Lower leg skin (tissue), 4 donors: ENCODE data around the gene LIG4. TPM values are rescaled to one million over a fixed set of nuclear protein-coding genes. Genes with fewer than 3 reads are reported as not detected.

Source experiments
- DNase-seq, 2 donors: peaks; one replicate each; pipeline ENCODE4 v3.0.0-alpha.2; 2019; ENCODE audit warnings: low spot score in 2 of 2
- H3K4me3 ChIP-seq: fragments of 200-600 bp; sonication (generic); 2 replicates; pipeline ENCODE4 v1.5.1; 2017; ENCODE audit warnings: mild to moderate bottlenecking, low read depth; ENCODE audit not compliant: poor library complexity, severe bottlenecking
- POLR2A ChIP-seq, 2 donors: fragments of 450-650 bp; IDR thresholded peaks; one replicate each; pipeline ENCODE4 v1.6.1; 2016 to 2017; ENCODE audit warnings: antibody characterized with exemption in 2 of 2, mild to moderate bottlenecking in 1 of 2, moderate library complexity in 1 of 2
- WGBS, 2 donors: methylation state at CpG; one replicate each; pipeline ENCODE4 v1.1.5; 2018; 5-methylcytosine and 5-hydroxymethylcytosine counted together
- intact Hi-C: fragments of 100-400 bp; cut with DNase I; formaldehyde crosslinking; loops from one replicate; pipeline ENCODE4 v1.15.0; 2023; ENCODE audit warnings: low total_unique reads
- total RNA-seq, 4 donors: library from RNA; depleted of rRNA; stranded (reverse); fragments of >200 nt; gene quantifications; one replicate each; pipeline ENCODE4 v1.1.0, GENCODE V29; 2016
- TF ChIP-seq, protein P1 (sequence below), 3 donors: fragments of 450-650 bp; IDR thresholded peaks; one replicate each; pipeline ENCODE4 v1.5.1; 2016; ENCODE audit warnings: antibody characterized with exemption in 3 of 3, mild to moderate bottlenecking in 3 of 3, moderate library complexity in 2 of 3

Gene LIG4
- total RNA-seq, 4 donors from 2014 or later, result 3.9 to 6.7 (median 5.7) TPM

DNA sequence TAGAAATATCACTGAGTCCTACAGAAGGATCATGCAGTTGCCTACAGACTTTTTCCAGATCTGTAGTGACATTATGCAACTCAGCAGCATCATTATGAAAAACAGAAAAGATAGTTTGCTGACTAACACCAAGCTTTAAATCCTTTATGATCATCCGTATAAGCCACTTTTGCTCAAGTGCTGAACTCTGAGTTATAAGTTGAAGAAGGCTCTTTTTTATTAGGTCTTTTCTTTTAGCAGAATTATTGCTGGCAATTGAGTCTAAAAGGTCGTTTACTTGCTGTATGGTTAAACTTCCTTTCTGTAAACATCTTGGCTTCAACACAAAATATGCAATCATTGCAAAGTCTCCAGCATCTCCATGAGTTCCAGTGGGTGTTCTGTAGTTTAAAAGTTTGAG, 4.8 kb downstream of the LIG4 start:
- TF ChIP-seq, protein P1, sequence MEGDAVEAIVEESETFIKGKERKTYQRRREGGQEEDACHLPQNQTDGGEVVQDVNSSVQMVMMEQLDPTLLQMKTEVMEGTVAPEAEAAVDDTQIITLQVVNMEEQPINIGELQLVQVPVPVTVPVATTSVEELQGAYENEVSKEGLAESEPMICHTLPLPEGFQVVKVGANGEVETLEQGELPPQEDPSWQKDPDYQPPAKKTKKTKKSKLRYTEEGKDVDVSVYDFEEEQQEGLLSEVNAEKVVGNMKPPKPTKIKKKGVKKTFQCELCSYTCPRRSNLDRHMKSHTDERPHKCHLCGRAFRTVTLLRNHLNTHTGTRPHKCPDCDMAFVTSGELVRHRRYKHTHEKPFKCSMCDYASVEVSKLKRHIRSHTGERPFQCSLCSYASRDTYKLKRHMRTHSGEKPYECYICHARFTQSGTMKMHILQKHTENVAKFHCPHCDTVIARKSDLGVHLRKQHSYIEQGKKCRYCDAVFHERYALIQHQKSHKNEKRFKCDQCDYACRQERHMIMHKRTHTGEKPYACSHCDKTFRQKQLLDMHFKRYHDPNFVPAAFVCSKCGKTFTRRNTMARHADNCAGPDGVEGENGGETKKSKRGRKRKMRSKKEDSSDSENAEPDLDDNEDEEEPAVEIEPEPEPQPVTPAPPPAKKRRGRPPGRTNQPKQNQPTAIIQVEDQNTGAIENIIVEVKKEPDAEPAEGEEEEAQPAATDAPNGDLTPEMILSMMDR (IDR thresholded peaks at IDR 0.05), result no peak
- TF ChIP-seq POLR2A (IDR thresholded peaks at IDR 0.05), result no peak
- intact Hi-C loops, result no loop called here
- no peak overlapping the region for H3K4me3 ChIP-seq
- DNase-seq, result no peak
- 81 to 93% methylated on average over 2 of the region's 2 CpGs for WGBS, 2 donors

DNA sequence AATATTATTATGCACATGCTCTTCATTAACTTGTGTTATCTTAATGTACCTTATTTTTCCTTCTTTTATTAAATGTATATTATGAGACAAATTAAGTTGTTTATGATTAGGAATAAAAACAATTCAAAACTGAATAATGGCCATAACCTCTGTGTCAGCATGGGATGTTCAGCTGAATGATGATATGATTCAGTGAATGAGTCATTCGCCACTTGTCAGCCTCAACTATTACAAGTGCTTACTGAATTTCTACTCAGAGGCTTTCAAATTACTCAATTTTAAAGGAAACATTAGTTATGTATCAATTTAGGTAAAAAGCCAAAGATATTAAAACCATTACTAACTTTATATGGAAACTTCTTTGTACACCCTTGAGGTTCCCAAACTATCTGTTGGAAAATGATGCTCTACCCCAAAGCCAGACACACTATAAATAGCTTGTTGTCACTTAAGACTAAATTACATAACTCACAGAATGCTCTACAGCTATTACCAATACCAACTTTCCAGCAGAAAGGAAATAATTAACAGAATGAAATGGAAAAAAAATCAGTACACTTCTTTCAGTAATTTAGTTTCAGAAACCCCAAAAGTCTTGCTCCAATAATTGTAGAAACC, 14.4 kb downstream of the LIG4 start:
- no peak for TF ChIP-seq POLR2A (IDR thresholded peaks at IDR 0.05)
- TF ChIP-seq, protein P1 (IDR thresholded peaks at IDR 0.05), result no peak
- no peak overlapping the region for H3K4me3 ChIP-seq
- 72 to 75% methylated on average over 1 of the region's 1 CpG for WGBS, 2 donors
- intact Hi-C loops, result no loop called here
- DNase-seq, result no peak

DNA sequence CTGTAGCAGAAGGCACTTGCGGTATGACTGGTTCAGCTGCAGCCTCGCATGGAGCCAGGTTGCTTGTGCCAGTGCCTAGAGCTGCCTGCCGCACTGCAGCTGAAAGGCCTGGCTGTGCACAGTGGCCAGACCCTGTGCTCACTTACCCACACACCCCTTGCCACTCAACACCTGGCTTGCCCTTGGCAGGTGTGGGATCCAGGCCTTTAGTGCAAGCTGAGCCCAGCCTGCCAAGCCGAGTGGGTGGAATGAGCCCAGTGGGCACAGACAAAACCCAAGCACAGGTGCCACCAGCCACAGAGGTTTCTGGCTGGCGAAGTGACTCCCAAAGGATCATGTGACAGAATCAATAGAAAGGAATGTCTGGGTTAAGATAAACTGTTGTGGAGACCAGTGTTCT, 19.5 kb downstream of the LIG4 start:
- no peak for TF ChIP-seq POLR2A (IDR thresholded peaks at IDR 0.05)
- TF ChIP-seq, protein P1 (IDR thresholded peaks at IDR 0.05), result no peak
- 91 to 99% methylated on average over 5 of the region's 5 CpGs for WGBS, 2 donors
- intact Hi-C loops, result no loop called here

DNA sequence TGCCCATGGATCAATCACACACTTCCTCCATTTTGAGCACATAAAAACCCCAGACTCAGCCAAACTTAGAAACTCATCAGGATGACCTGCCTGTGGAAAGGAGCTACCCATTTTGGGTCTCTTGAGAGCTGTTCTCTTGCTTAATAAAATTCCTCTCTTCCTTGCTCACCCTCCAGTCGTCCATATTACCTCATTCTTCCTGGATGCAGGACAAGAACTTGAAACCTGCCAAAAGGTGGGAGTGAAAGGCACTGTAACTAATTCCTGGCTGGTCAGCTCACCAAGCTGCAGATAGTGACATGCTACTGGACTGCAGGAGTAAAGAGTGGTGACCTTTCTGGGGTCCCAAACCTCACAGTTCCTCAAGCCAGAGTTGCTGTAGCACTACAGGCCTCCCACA, 20.2 kb downstream of the LIG4 start:
- H3K4me3 ChIP-seq, result no peak overlapping the region
- TF ChIP-seq POLR2A (IDR thresholded peaks at IDR 0.05), result no peak
- TF ChIP-seq, protein P1 (IDR thresholded peaks at IDR 0.05), result no peak
- intact Hi-C loops, result no loop called here
- no peak for DNase-seq
- 32 to 48% methylated on average over 1 of the region's 1 CpG for WGBS, 2 donors

More for the DNA sequence above, 19.5 kb downstream of the LIG4 start:
- no peak for DNase-seq
- no peak overlapping the region for H3K4me3 ChIP-seq

DNA sequence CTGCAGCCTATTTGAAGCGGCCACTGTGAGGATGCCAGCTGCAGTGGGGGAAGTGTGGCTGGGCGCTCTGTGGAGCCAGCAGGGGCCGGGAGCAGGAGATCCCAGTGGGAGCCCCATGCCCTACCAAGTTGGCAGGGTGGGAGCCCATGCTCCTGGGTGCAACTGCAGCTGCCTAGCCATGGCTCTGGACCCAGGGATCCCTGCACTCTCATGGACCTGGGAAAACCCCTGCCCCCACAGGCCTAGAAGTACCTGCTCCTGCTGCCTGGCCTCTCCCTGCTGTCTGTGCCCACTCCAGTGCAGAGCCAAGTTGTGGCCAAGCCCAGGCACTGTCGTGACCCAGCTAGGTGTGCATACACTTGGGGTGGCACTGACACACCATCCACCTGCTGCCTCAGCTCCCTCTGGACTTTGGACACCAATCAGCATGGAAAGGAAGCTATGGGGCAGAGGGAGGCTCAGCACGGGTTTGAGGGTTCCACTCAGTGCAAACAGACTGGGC, 20.9 kb downstream of the LIG4 start:
- H3K4me3 ChIP-seq, result no peak overlapping the region
- TF ChIP-seq POLR2A (IDR thresholded peaks at IDR 0.05), result no peak
- TF ChIP-seq, protein P1 (IDR thresholded peaks at IDR 0.05), result no peak
- WGBS, 2 donors, result 74 to 87% methylated on average over 5 of the region's 5 CpGs
- DNase-seq, result no peak
- intact Hi-C loops, result no loop called here

DNA sequence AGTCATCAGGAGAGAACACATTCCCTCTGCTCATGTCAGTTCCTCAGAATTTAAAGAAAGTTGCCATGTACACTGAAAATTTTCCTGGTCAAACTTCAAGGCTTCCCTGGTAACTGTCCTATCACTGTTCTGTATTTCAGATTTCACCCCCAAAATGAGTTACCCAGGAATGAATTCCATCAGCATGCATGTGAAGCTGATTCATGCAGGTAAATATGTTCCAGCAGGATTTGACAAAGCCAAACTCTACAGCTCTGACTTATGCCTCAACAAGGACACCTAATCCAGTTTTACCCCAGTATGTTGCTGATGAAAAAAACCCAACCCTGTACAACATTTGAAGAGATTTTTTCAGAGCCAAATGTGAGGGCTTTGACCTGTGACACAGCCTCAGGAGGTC, 21.5 kb downstream of the LIG4 start:
- DNase-seq, result no peak
- no peak overlapping the region for H3K4me3 ChIP-seq
- TF ChIP-seq POLR2A (IDR thresholded peaks at IDR 0.05), result no peak
- TF ChIP-seq, protein P1 (IDR thresholded peaks at IDR 0.05), result no peak
- intact Hi-C loops, result no loop called here
